PFSK-1 (cell line): ENCODE results near the gene OR4D11.

Experiments
- POLR2AphosphoS5 ChIP-seq: IDR thresholded peaks from 2 replicates; pipeline ENCODE4 v1.6.1; 2012; ENCODE audit warnings: low read depth, mild to moderate bottlenecking, control low read depth, low read length, moderate library complexity
- TAF1 ChIP-seq: IDR thresholded peaks from 2 replicates; pipeline ENCODE4 v1.6.1; 2012; ENCODE audit warnings: low read length, control low read depth, borderline replicate concordance; ENCODE audit not compliant: insufficient read depth
- TF ChIP-seq, protein P1 (sequence below), 2 experiments: IDR thresholded peaks; 2 replicates each; pipeline versions ENCODE4 v1.6.1 to v1.8.0; 2011 to 2012; ENCODE audit warnings: low read depth in 2 of 2, low read length in 2 of 2, control low read depth in 1 of 2, inconsistent platforms in 1 of 2, mild to moderate bottlenecking in 1 of 2, moderate library complexity in 1 of 2; ENCODE audit not compliant: insufficient read depth in 1 of 2

DNA sequence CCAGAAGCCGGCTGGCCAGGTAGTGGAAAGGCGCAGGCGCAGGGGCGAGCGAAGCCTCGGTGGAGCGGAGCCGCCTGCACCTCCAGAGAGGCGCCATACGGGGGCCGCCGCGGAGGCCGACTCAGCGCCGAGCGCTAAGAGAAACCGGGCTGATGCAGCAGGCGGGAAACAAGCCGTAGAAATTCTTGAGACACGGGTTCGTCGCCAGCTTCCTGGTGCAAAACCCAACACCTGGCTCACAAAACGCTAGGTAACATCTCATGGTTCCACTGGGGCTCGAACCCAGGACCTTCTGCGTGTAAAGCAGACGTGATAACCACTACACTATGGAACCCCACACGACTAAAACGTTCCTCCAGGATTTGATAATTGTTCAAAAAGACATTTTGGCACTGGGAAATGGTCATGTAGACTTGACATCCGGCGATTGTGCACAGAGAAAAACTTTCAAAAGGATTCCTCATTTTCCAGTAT, 47.0 kb downstream of the OR4D11 start:
- 0 out of 2 replicates have a peak, but pooled peaks have one; percentile 11 for TF ChIP-seq POLR2AphosphoS5
- no peak for TF ChIP-seq TAF1
- TF ChIP-seq, protein P1, sequence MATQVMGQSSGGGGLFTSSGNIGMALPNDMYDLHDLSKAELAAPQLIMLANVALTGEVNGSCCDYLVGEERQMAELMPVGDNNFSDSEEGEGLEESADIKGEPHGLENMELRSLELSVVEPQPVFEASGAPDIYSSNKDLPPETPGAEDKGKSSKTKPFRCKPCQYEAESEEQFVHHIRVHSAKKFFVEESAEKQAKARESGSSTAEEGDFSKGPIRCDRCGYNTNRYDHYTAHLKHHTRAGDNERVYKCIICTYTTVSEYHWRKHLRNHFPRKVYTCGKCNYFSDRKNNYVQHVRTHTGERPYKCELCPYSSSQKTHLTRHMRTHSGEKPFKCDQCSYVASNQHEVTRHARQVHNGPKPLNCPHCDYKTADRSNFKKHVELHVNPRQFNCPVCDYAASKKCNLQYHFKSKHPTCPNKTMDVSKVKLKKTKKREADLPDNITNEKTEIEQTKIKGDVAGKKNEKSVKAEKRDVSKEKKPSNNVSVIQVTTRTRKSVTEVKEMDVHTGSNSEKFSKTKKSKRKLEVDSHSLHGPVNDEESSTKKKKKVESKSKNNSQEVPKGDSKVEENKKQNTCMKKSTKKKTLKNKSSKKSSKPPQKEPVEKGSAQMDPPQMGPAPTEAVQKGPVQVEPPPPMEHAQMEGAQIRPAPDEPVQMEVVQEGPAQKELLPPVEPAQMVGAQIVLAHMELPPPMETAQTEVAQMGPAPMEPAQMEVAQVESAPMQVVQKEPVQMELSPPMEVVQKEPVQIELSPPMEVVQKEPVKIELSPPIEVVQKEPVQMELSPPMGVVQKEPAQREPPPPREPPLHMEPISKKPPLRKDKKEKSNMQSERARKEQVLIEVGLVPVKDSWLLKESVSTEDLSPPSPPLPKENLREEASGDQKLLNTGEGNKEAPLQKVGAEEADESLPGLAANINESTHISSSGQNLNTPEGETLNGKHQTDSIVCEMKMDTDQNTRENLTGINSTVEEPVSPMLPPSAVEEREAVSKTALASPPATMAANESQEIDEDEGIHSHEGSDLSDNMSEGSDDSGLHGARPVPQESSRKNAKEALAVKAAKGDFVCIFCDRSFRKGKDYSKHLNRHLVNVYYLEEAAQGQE (IDR thresholded peaks at IDR 0.05; ENCODE audit: insufficient read depth in 1 of 2, low read depth in 2 of 2, low read length in 2 of 2) = no peak
